Endothelial cell of umbilical vein (primary cell): ENCODE data around the gene SRSF11. TPM values are rescaled to one million over a fixed set of nuclear protein-coding genes. Genes with fewer than 3 reads are reported as not detected.

Experiments used
- BruUV-seq: library from RNA; stranded (reverse); fragments of 400-500 nt; replicated peaks from 2 replicates; lab custom pipeline; 2021; lab: Mats Ljungman, UMichigan
- CTCF ChIA-PET: fragments of 300-600, 350-600 bp; sonication (Branson Sonifier 250); formaldehyde crosslinking; loops from one replicate; lab custom pipeline; 2021; ENCODE audit warnings: antibody characterized with exemption, inconsistent platforms; lab: Charles Lee
- POLR2A ChIA-PET: fragments of 300-600, 350-600 bp; sonication (Branson Sonifier 250); formaldehyde crosslinking; loops from one replicate; lab custom pipeline; 2021; ENCODE audit warnings: antibody characterized with exemption, inconsistent platforms; lab: Charles Lee
- DNase-seq: peaks from one replicate; pipeline ENCODE4 v3.0.0-alpha.2; 2011; ENCODE audit warnings: low read depth, low spot score
- FAIRE-seq: peaks from 2 replicates; lab custom pipeline; 2011; peaks lifted over from hg19 to GRCh38; lab: Jason Lieb, UNC
- H2AFZ ChIP-seq: 2 replicates; pipeline ENCODE4 v1.6.0; 2012; ENCODE audit warnings: low read depth, low read length, control low read depth, inconsistent platforms
- H3K27ac ChIP-seq: 2 replicates; pipeline ENCODE4 v1.5.1; 2011; ENCODE audit warnings: low read depth, mild to moderate bottlenecking, control low read depth, low read length, moderate library complexity; ENCODE audit not compliant: insufficient read depth
- H3K27me3 ChIP-seq, 2 experiments: 2 replicates each; pipeline versions ENCODE4 v1.6.0 to v1.6.1; 2011; ENCODE audit warnings: low read length in 2 of 2, mixed read lengths in 1 of 2; ENCODE audit not compliant: control insufficient read depth in 2 of 2, insufficient read depth in 2 of 2
- H3K36me3 ChIP-seq, 2 experiments: 2 replicates in 1 of 2; 3 replicates in 1 of 2; pipeline ENCODE4 v1.5.1; 2011; ENCODE audit warnings: low read length in 2 of 2, mild to moderate bottlenecking in 1 of 2, moderate library complexity in 1 of 2; ENCODE audit not compliant: control insufficient read depth in 2 of 2, insufficient read depth in 2 of 2; ENCODE audit errors: extremely low read depth in 1 of 2
- H3K4me1 ChIP-seq: 3 replicates; pipeline ENCODE4 v1.5.1; 2011; ENCODE audit warnings: mild to moderate bottlenecking, low read length; ENCODE audit not compliant: control insufficient read depth, insufficient read depth; ENCODE audit errors: extremely low read depth
- H3K4me2 ChIP-seq: 2 replicates; pipeline ENCODE4 v1.6.1; 2011; ENCODE audit warnings: low read length, control low read depth, mixed read lengths; ENCODE audit not compliant: insufficient read depth
- H3K4me3 ChIP-seq, 3 experiments: fragments of 200-600 bp in 1 of 3; sonication (generic), shearing (Covaris generic) in 1 of 3; replicated peaks in 1 of 3; 2 replicates each; pipeline ENCODE4 v1.5.1; 2011 to 2016; ENCODE audit warnings: control low read depth in 3 of 3, low read length in 3 of 3, mild to moderate bottlenecking in 2 of 3, inconsistent platforms in 1 of 3, low read depth in 1 of 3, moderate library complexity in 1 of 3; ENCODE audit not compliant: insufficient read depth in 1 of 3
- H3K79me2 ChIP-seq: 2 replicates; pipeline ENCODE4 v1.6.0; 2012; ENCODE audit warnings: low read length, inconsistent platforms; ENCODE audit not compliant: control insufficient read depth, insufficient read depth
- H3K9ac ChIP-seq: replicated peaks from 2 replicates; pipeline ENCODE3; 2011; ENCODE audit warnings: low read length, control low read depth; ENCODE audit not compliant: insufficient read depth; ENCODE audit errors: extremely low read depth
- H3K9me1 ChIP-seq: replicated peaks from 3 replicates; pipeline ENCODE4 v1.6.0; 2011; ENCODE audit warnings: mild to moderate bottlenecking, low read length; ENCODE audit not compliant: control insufficient read depth, insufficient read depth; ENCODE audit errors: extremely low read depth
- H3K9me3 ChIP-seq: replicated peaks from 2 replicates; pipeline ENCODE4 v1.5.1; 2012; ENCODE audit warnings: low read length, inconsistent platforms; ENCODE audit not compliant: control insufficient read depth, insufficient read depth
- H4K20me1 ChIP-seq: replicated peaks from 2 replicates; pipeline ENCODE3; 2011; ENCODE audit warnings: mild to moderate bottlenecking, low read length; ENCODE audit not compliant: control insufficient read depth, insufficient read depth; ENCODE audit errors: extremely low read depth
- CTCF ChIP-seq, 2 donors: IDR thresholded peaks; 1 replicate in 1 of 2; 2 replicates in 1 of 2; pipeline ENCODE4 v1.5.1; 2011; ENCODE audit warnings: low read length in 2 of 2, mild to moderate bottlenecking in 2 of 2, moderate library complexity in 2 of 2, control low read depth in 1 of 2, inconsistent platforms in 1 of 2, low read depth in 1 of 2; ENCODE audit not compliant: insufficient read depth in 1 of 2; ENCODE audit errors: extremely low read depth in 1 of 2
- EZH2 ChIP-seq: IDR thresholded peaks from 2 replicates; pipeline ENCODE4 v1.6.1; 2012; ENCODE audit warnings: borderline replicate concordance, low read depth, mild to moderate bottlenecking, moderate library complexity, low read length, inconsistent platforms; ENCODE audit not compliant: severe bottlenecking
- FOS ChIP-seq: IDR thresholded peaks from 2 replicates; pipeline ENCODE4 v1.6.1; 2011; ENCODE audit warnings: mild to moderate bottlenecking, low read length, moderate library complexity, borderline replicate concordance; ENCODE audit not compliant: insufficient read depth
- GATA2 ChIP-seq: IDR thresholded peaks from 2 replicates; pipeline ENCODE4 v1.7.0; 2011; ENCODE audit warnings: low read depth, mild to moderate bottlenecking, moderate library complexity, mixed read lengths, low read length; ENCODE audit not compliant: insufficient read length, insufficient read depth
- JUN ChIP-seq: IDR thresholded peaks from 2 replicates; pipeline ENCODE4 v1.6.1; 2011; ENCODE audit warnings: borderline replicate concordance, low read depth; ENCODE audit not compliant: insufficient read length, insufficient read depth
- MYC ChIP-seq: IDR thresholded peaks from one replicate; pipeline ENCODE4 v1.6.1; 2011; ENCODE audit warnings: mild to moderate bottlenecking, low read depth, low read length
- POLR2A ChIP-seq: IDR thresholded peaks from 2 replicates; pipeline ENCODE4 v1.6.1; 2012; ENCODE audit warnings: low read depth, mild to moderate bottlenecking, control low read depth, low read length
- POLR2AphosphoS5 ChIP-seq: IDR thresholded peaks from 2 replicates; pipeline ENCODE4 v1.6.1; 2012; ENCODE audit warnings: low read depth, mild to moderate bottlenecking, control low read depth, low read length, moderate library complexity; ENCODE audit not compliant: insufficient read depth
- dilution Hi-C: fragments of 300-500 bp; cut with MboI; formaldehyde crosslinking; loops from one replicate; pipeline ENCODE4 v1.15.0; 2019; ENCODE audit warnings: low sequenced_read_pairs; ENCODE audit not compliant: extremely low pct_ligation_motif_present
- intact Hi-C: fragments of 100-400 bp; cut with micrococcal nuclease; formaldehyde crosslinking; loops from one replicate; pipeline ENCODE4 v1.10.0; 2022
- polyA plus RNA-seq, 4 experiments: library from polyadenylated mRNA; depleted of rRNA in 3 of 4; stranded (reverse) in 3 of 4; unstranded in 1 of 4; fragments of >200 nt; gene quantifications; 2 replicates each; pipeline versions ENCODE4 v1.2.1 to v1.2.3, GENCODE V29; 2011 to 2012; ENCODE audit warnings: missing spikeins in 1 of 4
- small RNA-seq: library from RNA; depleted of rRNA; stranded (forward); fragments of <200 nt; gene quantifications from one replicate; pipeline ENCODE3, GENCODE V24; 2012; ENCODE audit warnings: low replicate concordance, low read depth; ENCODE audit not compliant: insufficient read depth, insufficient read length
- total RNA-seq: library from RNA; stranded (reverse); gene quantifications from 2 replicates; pipeline ENCODE4 v1.2.3, GENCODE V29; 2021
- TF ChIP-seq, protein P1 (sequence below): IDR thresholded peaks from 2 replicates; pipeline ENCODE4 v1.6.1; 2011; ENCODE audit not compliant: insufficient read depth, insufficient read length

SRSF11 gene
- total and polyA plus RNA-seq, 2 donors (not counting 3 experiments of a cell fraction or from before 2014, with no cell fraction given) = 177 to 241 TPM

DNA sequence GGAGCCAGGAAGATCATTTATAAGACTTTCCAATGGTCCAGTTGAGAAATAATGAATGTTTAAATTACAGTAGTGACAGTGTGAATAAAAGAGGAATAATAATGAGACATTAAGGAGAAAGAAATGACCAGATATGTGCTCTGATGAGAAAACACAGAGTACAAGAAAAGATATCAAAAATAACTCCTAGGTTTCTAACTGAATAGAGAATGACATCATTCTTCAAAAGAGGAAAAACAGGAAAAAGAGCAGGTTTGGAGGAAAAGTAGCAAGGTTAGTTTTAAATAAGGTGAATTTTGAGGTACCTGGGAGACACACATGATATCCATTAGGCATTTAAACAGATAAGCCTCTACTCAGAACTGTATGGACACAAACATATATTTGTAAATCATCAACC, 78.3 kb downstream of the SRSF11 start:
- Histone ChIP-seq H3K27ac (no peak overlapping the region), H2AFZ (no peak overlapping the region), H3K79me2 (peaks cover 1% of the 10 kb centered on the region), H3K4me2 (no peak overlapping the region), H3K36me3 (peaks cover 2% of the 10 kb centered on the region in 2 experiments), H3K4me1 (no peaks in the 10 kb centered on the region), H3K4me3 (no peak overlapping the region), H3K9me3 (no peaks in the 10 kb centered on the region), H3K9me1 (no peaks in the 10 kb centered on the region), H3K9ac (no peak overlapping the region), H4K20me1 (no peaks in the 10 kb centered on the region), H3K27me3 (no peaks in the 10 kb centered on the region)
- dilution Hi-C loops (no loop called here), intact Hi-C loops (no loop called here)
- DNase-seq (no peak), FAIRE-seq (no peak)
- no peak for TF ChIP-seq MYC
- no peak for TF ChIP-seq POLR2A
- TF ChIP-seq CTCF (IDR thresholded peaks at IDR 0.05; ENCODE audit: extremely low read depth in 1 of 2, insufficient read depth in 1 of 2, low read depth in 1 of 2, low read length in 2 of 2) = no peak
- TF ChIP-seq EZH2 = no peak
- no peak for TF ChIP-seq POLR2AphosphoS5
- no peak for TF ChIP-seq GATA2
- TF ChIP-seq, protein P1, sequence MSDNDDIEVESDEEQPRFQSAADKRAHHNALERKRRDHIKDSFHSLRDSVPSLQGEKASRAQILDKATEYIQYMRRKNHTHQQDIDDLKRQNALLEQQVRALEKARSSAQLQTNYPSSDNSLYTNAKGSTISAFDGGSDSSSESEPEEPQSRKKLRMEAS = no peak
- TF ChIP-seq FOS = no peak
- TF ChIP-seq JUN = no peak
- POLR2A ChIA-PET = no interaction called here
- BruUV-seq = no TSS peak
- CTCF ChIA-PET = no interaction called here

Small RNA genes lying within 50 kb of the gene (small RNA-seq; reads per million reads assigned to genes)
- not detected for gene RN7SL242P

Other genes with a start within 250 kb of the SRSF11 start
- 20.6 and 21.1 TPM in 2 replicates for gene LRRC40, start 15.8 kb upstream of the SRSF11 start, total RNA-seq
- 5.3 and 8.1 TPM in 2 replicates for gene LRRC40, start 15.8 kb upstream of the SRSF11 start, polyA plus RNA-seq
- gene ANKRD13C, start 133.3 kb downstream of the SRSF11 start, total RNA-seq = 17.3 and 17.6 TPM in 2 replicates
- gene ANKRD13C, start 133.3 kb downstream of the SRSF11 start, polyA plus RNA-seq = 4.6 and 4.9 TPM in 2 replicates
- gene CTH, start 189.9 kb downstream of the SRSF11 start, total RNA-seq = 2.6 and 3.2 TPM in 2 replicates
- gene CTH, start 189.9 kb downstream of the SRSF11 start, polyA plus RNA-seq = 1.7 and 2.0 TPM in 2 replicates